Tibial nerve (tissue), 4 donors: ENCODE measurements around the gene FOXQ1.

Experiments used
- CTCF ChIP-seq, 5 experiments: fragments of 200-600 bp in 3 of 5; fragments of 450-650 bp in 2 of 5; sonication (generic) in 3 of 5; IDR thresholded peaks; one replicate each; pipeline ENCODE4 v1.5.1; 2016 to 2019; ENCODE audit warnings: antibody characterized with exemption in 5 of 5, mild to moderate bottlenecking in 3 of 5, moderate library complexity in 2 of 5
- EP300 ChIP-seq, 2 donors: sonication (generic); formaldehyde crosslinking; IDR thresholded peaks; one replicate each; pipeline ENCODE4 v1.6.1; 2017; ENCODE audit warnings: antibody characterized with exemption in 2 of 2, mild to moderate bottlenecking in 1 of 2
- POLR2A ChIP-seq, 2 donors: fragments of 450-650 bp; IDR thresholded peaks; one replicate each; pipeline ENCODE4 v1.6.1; 2017; ENCODE audit warnings: antibody characterized with exemption in 2 of 2, mild to moderate bottlenecking in 2 of 2, moderate library complexity in 2 of 2

- TF ChIP-seq CTCF (IDR thresholded peaks at IDR 0.05) (no peak), EP300 (IDR thresholded peaks at IDR 0.05) (no peak), POLR2A (IDR thresholded peaks at IDR 0.05) (no peak)
Measured at GRCh38 chr6:1363298-1363697, 51.4 kb downstream of the FOXQ1 start.
